ENCODE results near the gene SP4.

- TF ChIP-seq CTCF (IDR thresholded peaks at IDR 0.05) (no peak), EZH2 (IDR thresholded peaks at IDR 0.05; ENCODE audit: borderline replicate concordance, insufficient read depth, low read depth, low read length, poor library complexity, severe bottlenecking) (no peak)
Observed at GRCh38 chr7:21547501-21547900, 119.6 kb downstream of the SP4 start.

Data from B cell (primary cell).